ENCODE data around the gene NUFIP1. TPM values are rescaled to one million over a fixed set of nuclear protein-coding genes. Genes with fewer than 3 reads are reported as not detected.

The NUFIP1 gene
- total RNA-seq, 1 experiment from 2014 or later = 17.1 TPM

GRCh38 chr13:44971656-44972595, 17.3 kb downstream of the NUFIP1 start:
- Histone ChIP-seq H2BK12ac (ENCODE audit: insufficient read length, low read depth, low read length) (no peak overlapping the region), H4K20me1 (ENCODE audit: control insufficient read depth, insufficient read depth, insufficient read length) (no peaks in the 10 kb centered on the region), H2BK20ac (ENCODE audit: low read depth, low read length, poor library complexity, severe bottlenecking) (no peak overlapping the region), H3K27ac (ENCODE audit: insufficient read length, low read depth, low read length) (no peak overlapping the region), H2BK15ac (ENCODE audit: low read depth, low read length) (no peak overlapping the region), H4K5ac (ENCODE audit: insufficient read length, low read depth, low read length) (no peak overlapping the region), H3K56ac (ENCODE audit: insufficient read length, low read depth, low read length) (no peak overlapping the region), H3K27me3 (ENCODE audit: insufficient read depth, low read length) (no peaks in the 10 kb centered on the region), H3T11ph (ENCODE audit: low read length) (no peak overlapping the region), H3K79me2 (ENCODE audit: insufficient read depth, low read length) (no peaks in the 10 kb centered on the region), H2AFZ (ENCODE audit: low read length) (no peak overlapping the region), H3K4me2 (ENCODE audit: insufficient read depth, insufficient read length, low read length) (no peak overlapping the region), H3K18ac (ENCODE audit: insufficient read length, low read depth, low read length) (no peak overlapping the region), H4K91ac (ENCODE audit: insufficient read length, low read depth, low read length) (no peak overlapping the region), H2BK5ac (ENCODE audit: insufficient read length, low read length) (no peak overlapping the region), H3K4ac (ENCODE audit: low read depth, low read length) (no peak overlapping the region), H4K8ac (replicated peaks; ENCODE audit: insufficient read length, low read depth, low read length) (no peak overlapping the region), H3K79me1 (ENCODE audit: insufficient read depth, low read depth, low read length, poor library complexity, severe bottlenecking) (no peaks in the 10 kb centered on the region), H3K23ac (ENCODE audit: insufficient read length, low read depth, low read length) (no peak overlapping the region), H3K9me3 (ENCODE audit: control insufficient read depth, low read depth, low read length) (no peaks in the 10 kb centered on the region), H3K4me1 (ENCODE audit: insufficient read depth, low read length) (no peaks in the 10 kb centered on the region), H2AK5ac (ENCODE audit: insufficient read length, low read length) (no peak overlapping the region), H3K23me2 (ENCODE audit: insufficient read length, low read depth, low read length, poor library complexity, severe bottlenecking) (no peaks in the 10 kb centered on the region), H2BK120ac (ENCODE audit: low read depth, low read length, poor library complexity, severe bottlenecking) (no peak overlapping the region), H3K9ac (ENCODE audit: extremely low read depth, insufficient read length, low read length) (no peak overlapping the region), H3K14ac (ENCODE audit: insufficient read depth, low read length) (no peak overlapping the region)
- 100% methylated on average over 1 of the region's 7 CpGs for WGBS (ENCODE audit: extremely low coverage, insufficient read length, low lambda C conversion rate)
- Mint-ChIP-seq H3K4me3 (no peak overlapping the region), H3K36me3 (ENCODE audit: insufficient read depth in 1 of 3, low read depth in 3 of 3) (peaks cover 11 to 22% (median 16%) of the 10 kb centered on the region in 3 experiments; a peak in 6 of 7 replicates), H3K4me1 (peaks cover 9 to 11% of the 10 kb centered on the region in 2 experiments), H3K27me3 (ENCODE audit: low read depth) (no peaks in the 10 kb centered on the region), H3K9me3 (no peaks in the 10 kb centered on the region), H3K27ac (peak overlapping the region in 2 of 3 experiments; percentile 4 to 64; a peak in 2 of 7 replicates)
- no peak for DNase-seq
- no peak for TF ChIP-seq CTCF (conservative IDR thresholded peaks at IDR 0.05)
